HEK293T (cell line): ENCODE results near the gene USP9X.
"Not testable (repeated sequence)": the region's sequence is repeated elsewhere in the genome, so short reads cannot be mapped to it uniquely, and the experiment has no call there.

Experiments used
- ELF4 ChIP-seq: fragments of 450-650 bp; IDR thresholded peaks from 2 replicates; pipeline ENCODE4 v1.6.1; 2017; ENCODE audit warnings: antibody characterized with exemption
- FOXA1 ChIP-seq: fragments of 450-650 bp; IDR thresholded peaks from 2 replicates; pipeline ENCODE4 v1.6.1; 2016; ENCODE audit warnings: mild to moderate bottlenecking
- SP1 ChIP-seq: fragments of 450-650 bp; IDR thresholded peaks from 2 replicates; pipeline ENCODE4 v1.6.1; 2017
- TARDBP ChIP-seq: fragments of 450-650 bp; IDR thresholded peaks from 2 replicates; pipeline ENCODE4 v1.6.1; 2016

GRCh38 chrX:41186946-41187345, 101.7 kb downstream of the USP9X start:
- not testable (repeated sequence) for TF ChIP-seq TARDBP, FOXA1, SP1, ELF4
